ENCODE measurements around the gene ADK. TPM values are rescaled to one million over a fixed set of nuclear protein-coding genes. Genes with fewer than 3 reads are reported as not detected.

Gene ADK
- total RNA-seq, 1 experiment from 2014 or later, result 26.8 TPM

DNA sequence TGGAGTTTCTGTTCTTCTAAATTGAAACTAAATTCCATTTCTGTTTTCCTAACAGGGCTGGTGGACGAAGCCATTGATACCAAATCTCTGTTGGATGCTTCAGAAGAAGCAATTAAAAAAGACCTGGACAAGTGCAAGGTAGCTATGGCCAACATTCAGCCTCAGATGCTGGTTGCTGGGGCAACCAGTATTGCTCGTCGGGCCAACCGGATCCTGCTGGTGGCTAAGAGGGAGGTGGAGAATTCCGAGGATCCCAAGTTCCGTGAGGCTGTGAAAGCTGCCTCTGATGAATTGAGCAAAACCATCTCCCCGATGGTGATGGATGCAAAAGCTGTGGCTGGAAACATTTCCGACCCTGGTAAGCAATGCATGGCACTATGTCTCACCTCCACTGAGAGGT is 46.0 kb upstream of the ADK start:
- Histone ChIP-seq H4K5ac (ENCODE audit: insufficient read length, low read depth, low read length) (no peak overlapping the region), H2BK15ac (ENCODE audit: low read depth, low read length) (no peak overlapping the region), H3K23me2 (ENCODE audit: insufficient read length, low read depth, low read length, poor library complexity, severe bottlenecking) (no peaks in the 10 kb centered on the region), H3K79me1 (ENCODE audit: insufficient read depth, low read depth, low read length, poor library complexity, severe bottlenecking) (peaks cover 6% of the 10 kb centered on the region), H3K27ac (ENCODE audit: insufficient read length, low read depth, low read length) (no peak overlapping the region), H3K9me3 (ENCODE audit: control insufficient read depth, low read depth, low read length) (no peaks in the 10 kb centered on the region), H3K23ac (ENCODE audit: insufficient read length, low read depth, low read length) (no peak overlapping the region), H2BK12ac (ENCODE audit: insufficient read length, low read depth, low read length) (no peak overlapping the region), H3K18ac (ENCODE audit: insufficient read length, low read depth, low read length) (no peak overlapping the region), H2AK5ac (ENCODE audit: insufficient read length, low read length) (no peak overlapping the region), H3K56ac (ENCODE audit: insufficient read length, low read depth, low read length) (no peak overlapping the region), H3K27me3 (ENCODE audit: insufficient read depth, low read length) (no peaks in the 10 kb centered on the region), H3K4me2 (ENCODE audit: insufficient read depth, insufficient read length, low read length) (no peak overlapping the region), H3K4me1 (ENCODE audit: insufficient read depth, low read length) (no peaks in the 10 kb centered on the region), H3K14ac (ENCODE audit: insufficient read depth, low read length) (no peak overlapping the region), H3K79me2 (ENCODE audit: insufficient read depth, low read length) (0 out of 2 replicates have a peak, but pooled peaks cover 2% of the 10 kb centered on the region), H3K9ac (ENCODE audit: extremely low read depth, insufficient read length, low read length) (no peak overlapping the region), H4K91ac (ENCODE audit: insufficient read length, low read depth, low read length) (no peak overlapping the region), H4K20me1 (ENCODE audit: control insufficient read depth, insufficient read depth, insufficient read length) (no peaks in the 10 kb centered on the region), H4K8ac (replicated peaks; ENCODE audit: insufficient read length, low read depth, low read length) (no peak overlapping the region), H3K4ac (ENCODE audit: low read depth, low read length) (no peak overlapping the region), H2AFZ (ENCODE audit: low read length) (no peak overlapping the region), H2BK120ac (ENCODE audit: low read depth, low read length, poor library complexity, severe bottlenecking) (no peak overlapping the region), H2BK5ac (ENCODE audit: insufficient read length, low read length) (no peak overlapping the region), H2BK20ac (ENCODE audit: low read depth, low read length, poor library complexity, severe bottlenecking) (no peak overlapping the region), H3T11ph (ENCODE audit: low read length) (no peak overlapping the region)
- no peak overlapping the region for H3K4me3 Mint-ChIP-seq
- H3K27ac Mint-ChIP-seq, result no peak overlapping the region
- DNase-seq, result no peak
- no CpG with 5 or more reads among the region's 8 CpGs for WGBS (ENCODE audit: extremely low coverage, insufficient read length, low lambda C conversion rate)
- TF ChIP-seq, protein P1, sequence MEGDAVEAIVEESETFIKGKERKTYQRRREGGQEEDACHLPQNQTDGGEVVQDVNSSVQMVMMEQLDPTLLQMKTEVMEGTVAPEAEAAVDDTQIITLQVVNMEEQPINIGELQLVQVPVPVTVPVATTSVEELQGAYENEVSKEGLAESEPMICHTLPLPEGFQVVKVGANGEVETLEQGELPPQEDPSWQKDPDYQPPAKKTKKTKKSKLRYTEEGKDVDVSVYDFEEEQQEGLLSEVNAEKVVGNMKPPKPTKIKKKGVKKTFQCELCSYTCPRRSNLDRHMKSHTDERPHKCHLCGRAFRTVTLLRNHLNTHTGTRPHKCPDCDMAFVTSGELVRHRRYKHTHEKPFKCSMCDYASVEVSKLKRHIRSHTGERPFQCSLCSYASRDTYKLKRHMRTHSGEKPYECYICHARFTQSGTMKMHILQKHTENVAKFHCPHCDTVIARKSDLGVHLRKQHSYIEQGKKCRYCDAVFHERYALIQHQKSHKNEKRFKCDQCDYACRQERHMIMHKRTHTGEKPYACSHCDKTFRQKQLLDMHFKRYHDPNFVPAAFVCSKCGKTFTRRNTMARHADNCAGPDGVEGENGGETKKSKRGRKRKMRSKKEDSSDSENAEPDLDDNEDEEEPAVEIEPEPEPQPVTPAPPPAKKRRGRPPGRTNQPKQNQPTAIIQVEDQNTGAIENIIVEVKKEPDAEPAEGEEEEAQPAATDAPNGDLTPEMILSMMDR (conservative IDR thresholded peaks at IDR 0.05), result no peak
- no peaks in the 10 kb centered on the region for H3K9me3 Mint-ChIP-seq
- peaks cover 66 to 95% (median 90%) of the 10 kb centered on the region in 3 experiments; a peak in 6 of 7 replicates for H3K36me3 Mint-ChIP-seq (ENCODE audit: insufficient read depth in 1 of 3, low read depth in 3 of 3)
- H3K27me3 Mint-ChIP-seq (ENCODE audit: low read depth), result no peaks in the 10 kb centered on the region
- no peaks in the 10 kb centered on the region for H3K4me1 Mint-ChIP-seq
